K562 (cell line): ENCODE data around the gene ACTC1. TPM values are rescaled to one million over a fixed set of nuclear protein-coding genes. Genes with fewer than 3 reads are reported as not detected.
A peak's percentile ranks its signal among the peaks of the same experiment; 100 is the strongest.

Experiments
- FOSL1 ChIP-seq: fragments of 200-800 bp; sonication (Bioruptor generic); conservative IDR thresholded peaks from 2 replicates; pipeline ENCODE4 v1.6.1; 2016; ENCODE audit warnings: missing genetic modification characterization, missing compliant biosample characterization
- JUND ChIP-seq, 2 experiments: IDR thresholded peaks; 2 replicates in 1 of 2; 3 replicates in 1 of 2; pipeline ENCODE4 v1.6.1; 2011; ENCODE audit warnings: borderline replicate concordance in 2 of 2, low read depth in 2 of 2, low read length in 2 of 2, improper control_type of control experiment in 1 of 2, missing biosample characterization in 1 of 2, missing genetic modification characterization in 1 of 2, missing genetic modification reagents in 1 of 2
- NBN ChIP-seq: fragments of 450-650 bp; IDR thresholded peaks from 2 replicates; pipeline ENCODE4 v1.6.1; 2016; ENCODE audit warnings: low read depth, mild to moderate bottlenecking
- PPARD ChIP-seq: fragments of 250-450 bp; sonication (Bioruptor Pico); IDR thresholded peaks from 2 replicates; pipeline ENCODE4 v1.8.0; 2022; ENCODE audit warnings: inconsistent platforms, mild to moderate bottlenecking, moderate library complexity
- REST ChIP-seq, 2 experiments: fragments of 450-650 bp; formaldehyde crosslinking in 1 of 2; IDR thresholded peaks; 2 replicates each; pipeline versions ENCODE4 v1.4.0 to v1.6.1; 2014 to 2020; ENCODE audit warnings: mild to moderate bottlenecking in 2 of 2, borderline replicate concordance in 1 of 2, low read depth in 1 of 2
- SMAD4 ChIP-seq: fragments of 250-450 bp; sonication (Bioruptor Pico); conservative IDR thresholded peaks from 2 replicates; pipeline ENCODE4 v1.8.0; 2021; ENCODE audit warnings: inconsistent platforms, mild to moderate bottlenecking, moderate library complexity
- TEAD2 ChIP-seq: fragments of 450-650 bp; IDR thresholded peaks from 2 replicates; pipeline ENCODE4 v1.6.1; 2016; ENCODE audit warnings: missing genetic modification characterization, control low read depth, missing compliant biosample characterization
- UBTF ChIP-seq, 2 experiments: IDR thresholded peaks; 2 replicates each; pipeline ENCODE4 v1.6.1; 2012; ENCODE audit warnings: improper control_type of control experiment in 2 of 2, low read depth in 2 of 2, low read length in 2 of 2, borderline replicate concordance in 1 of 2
- ZNF609 ChIP-seq: sonication (generic); formaldehyde crosslinking; IDR thresholded peaks from 2 replicates; pipeline ENCODE4 v1.8.1; 2023; ENCODE audit warnings: missing genetic modification reagents, mild to moderate bottlenecking, borderline replicate concordance
- polyA plus RNA-seq, 8 experiments: library from polyadenylated mRNA; depleted of rRNA in 4 of 8; stranded (reverse) in 5 of 8; unstranded in 3 of 8; fragments of >200 nt; fragmentation: Nextera tagmentation in 2 of 8; fragmentation: Illumina TruSeq in 1 of 8; extraction: Ambion mirVana in 2 of 8; extraction: Trizol in 1 of 8; gene quantifications; 2 replicates each; pipeline versions ENCODE4 v1.2.1 to v1.2.3, GENCODE V29; 2011 to 2014; ENCODE audit warnings: inconsistent platforms in 1 of 8, missing spikeins in 1 of 8
- total RNA-seq, 7 experiments: library from RNA; depleted of rRNA in 6 of 7; stranded (reverse); fragments of >200 nt in 6 of 7; fragmentation: Illumina TruSeq in 2 of 7; extraction: Trizol in 2 of 7; gene quantifications; 2 replicates each; pipeline versions ENCODE4 v1.2.1 to v1.2.3, GENCODE V29; 2011 to 2021; ENCODE audit warnings: low replicate concordance in 1 of 7

Gene ACTC1
- total and polyA plus RNA-seq, 9 of the 15 experiments (the other 6 are each of a cell fraction or from before 2014, with no cell fraction given), result 0.08 to 0.84 (median 0.17) TPM; not detected in 3

GRCh38 chr15:34795267-34796081 lies at the start of gene ACTC1 (continued):
- TF ChIP-seq REST (IDR thresholded peaks at IDR 0.05; ENCODE audit: borderline replicate concordance) (peak; percentile 52), REST (CRISPR knock-in tag; IDR thresholded peaks at IDR 0.05; ENCODE audit: low read depth) (no peak), NBN (no peak), TEAD2 (tag) (no peak), JUND (IDR thresholded peaks at IDR 0.05; ENCODE audit: borderline replicate concordance, low read depth, low read length) (peak; percentile 61), JUND (tag; IDR thresholded peaks at IDR 0.05; ENCODE audit: borderline replicate concordance, low read depth, low read length) (peak; percentile 31; the same call in 1 of the 3 replicates), UBTF (IDR thresholded peaks at IDR 0.05; ENCODE audit: borderline replicate concordance in 1 of 2, low read depth in 2 of 2, low read length in 2 of 2) (peak; percentile 96 to 99; a peak in 3 of 4 replicates), FOSL1 (tag) (peak; percentile 51), SMAD4 (CRISPR knock-in tag) (0 out of 2 replicates have a peak, but pooled peaks have one; percentile 41), ZNF609 (CRISPR knock-in tag) (no peak), PPARD (CRISPR knock-in tag) (no peak)
